H1 (cell line): ENCODE data around the gene GGA1. TPM values are rescaled to one million over a fixed set of nuclear protein-coding genes. Genes with fewer than 3 reads are reported as not detected.

Experiments used
- CTCF ChIA-PET: fragments of 300-600 bp; sonication (Branson Sonifier 250); formaldehyde crosslinking; loops from one replicate; lab custom pipeline; 2021; ENCODE audit not compliant: partially characterized antibody; lab: Charles Lee
- POLR2A ChIA-PET: fragments of 300-600 bp; sonication (Branson Sonifier 250); formaldehyde crosslinking; loops from one replicate; lab custom pipeline; 2021; ENCODE audit warnings: inconsistent platforms; ENCODE audit not compliant: partially characterized antibody; lab: Charles Lee
- DNase-seq, 2 experiments: peaks; one replicate each; pipeline versions ENCODE4 v3.0.0 to v3.0.0-alpha.2; 2010 to 2022; ENCODE audit warnings: low spot score in 2 of 2, low read depth in 1 of 2, mixed read lengths in 1 of 2
- FAIRE-seq: peaks from 2 replicates; lab custom pipeline; 2011; peaks lifted over from hg19 to GRCh38; lab: Jason Lieb, UNC
- H2AFZ ChIP-seq: 2 replicates; pipeline ENCODE4 v1.8.1; 2012; ENCODE audit warnings: low read length, inconsistent platforms
- H2AK5ac ChIP-seq: 2 replicates; pipeline ENCODE4 v1.6.1; 2013; ENCODE audit warnings: low read depth, low read length
- H2BK120ac ChIP-seq: replicated peaks from 2 replicates; pipeline ENCODE3; 2013; ENCODE audit warnings: low read depth, low read length, inconsistent platforms
- H2BK12ac ChIP-seq: 2 replicates; pipeline ENCODE4 v1.6.1; 2013; ENCODE audit warnings: low read depth, low read length
- H2BK15ac ChIP-seq: 2 replicates; pipeline ENCODE4 v1.6.1; 2013; ENCODE audit warnings: low read length
- H2BK20ac ChIP-seq: 2 replicates; pipeline ENCODE4 v1.6.1; 2013; ENCODE audit warnings: low read length
- H2BK5ac ChIP-seq: 2 replicates; pipeline ENCODE4 v1.6.1; 2013; ENCODE audit warnings: low read depth, low read length
- H3K14ac ChIP-seq: 2 replicates; pipeline ENCODE4 v1.6.1; 2013; ENCODE audit warnings: inconsistent platforms; ENCODE audit not compliant: insufficient read length
- H3K18ac ChIP-seq: 2 replicates; pipeline ENCODE4 v1.6.1; 2013; ENCODE audit warnings: low read length; ENCODE audit errors: extremely low read depth
- H3K23ac ChIP-seq: 2 replicates; pipeline ENCODE4 v1.6.1; 2013; ENCODE audit warnings: inconsistent platforms; ENCODE audit not compliant: insufficient read length
- H3K23me2 ChIP-seq: 2 replicates; pipeline ENCODE4 v1.6.1; 2013; ENCODE audit warnings: low read depth, low read length
- H3K27ac ChIP-seq: 2 replicates; pipeline ENCODE4 v1.6.1; 2011; ENCODE audit warnings: low read depth, low read length, inconsistent platforms
- H3K27me3 ChIP-seq, 4 experiments: replicated peaks in 1 of 4; 1 replicate in 1 of 4; 2 replicates in 3 of 4; pipeline versions ENCODE4 v1.6.1 to v1.8.1; 2011 to 2013; ENCODE audit warnings: low read length in 3 of 4, mild to moderate bottlenecking in 3 of 4, inconsistent platforms in 2 of 4, mixed read lengths in 2 of 4, moderate library complexity in 1 of 4; ENCODE audit not compliant: control insufficient read depth in 3 of 4, insufficient read depth in 3 of 4; ENCODE audit errors: extremely low read depth in 1 of 4
- H3K36me3 ChIP-seq, 4 experiments: 2 replicates each; pipeline versions ENCODE4 v1.6.1 to v1.8.1; 2011 to 2013; ENCODE audit warnings: mild to moderate bottlenecking in 4 of 4, low read length in 3 of 4, moderate library complexity in 2 of 4, control low read depth in 1 of 4, inconsistent platforms in 1 of 4; ENCODE audit not compliant: insufficient read depth in 4 of 4, control insufficient read depth in 2 of 4
- H3K4ac ChIP-seq: replicated peaks from 2 replicates; pipeline ENCODE3; 2013; ENCODE audit warnings: low read length, low read depth, mixed read lengths, inconsistent platforms; ENCODE audit not compliant: insufficient read length
- H3K4me1 ChIP-seq, 4 experiments: replicated peaks in 1 of 4; 1 replicate in 1 of 4; 2 replicates in 3 of 4; pipeline versions ENCODE4 v1.6.1 to v1.8.1; 2011 to 2013; ENCODE audit warnings: low read length in 3 of 4, inconsistent platforms in 2 of 4, mixed read lengths in 1 of 4; ENCODE audit not compliant: insufficient read depth in 4 of 4, control insufficient read depth in 3 of 4
- H3K4me2 ChIP-seq, 2 experiments: 2 replicates each; pipeline versions ENCODE4 v1.6.1 to v1.8.1; 2011 to 2013; ENCODE audit warnings: low read depth in 2 of 2, low read length in 2 of 2, control low read depth in 1 of 2, inconsistent platforms in 1 of 2, mild to moderate bottlenecking in 1 of 2; ENCODE audit not compliant: insufficient read depth in 1 of 2
- H3K4me3 ChIP-seq, 4 experiments: fragments of 200-600, 300-600 bp in 1 of 4; sonication (generic), shearing (Covaris generic), sonication (Bioruptor Twin) in 1 of 4; 2 replicates each; pipeline versions ENCODE4 v1.5.1 to v1.8.1; 2011 to 2016; ENCODE audit warnings: low read length in 4 of 4, low read depth in 3 of 4, control low read depth in 2 of 4, inconsistent platforms in 2 of 4, mild to moderate bottlenecking in 2 of 4, mixed read lengths in 1 of 4, moderate library complexity in 1 of 4; ENCODE audit not compliant: insufficient read depth in 2 of 4; ENCODE audit errors: extremely low read depth in 1 of 4
- H3K56ac ChIP-seq: replicated peaks from 2 replicates; pipeline ENCODE3; 2013; ENCODE audit warnings: low read depth, mild to moderate bottlenecking, mixed read lengths, low read length, inconsistent platforms; ENCODE audit not compliant: insufficient read length
- H3K79me1 ChIP-seq: 2 replicates; pipeline ENCODE4 v1.6.1; 2013; ENCODE audit warnings: low read depth, low read length, control low read depth
- H3K79me2 ChIP-seq, 2 experiments: 2 replicates each; pipeline versions ENCODE4 v1.6.1 to v1.8.1; 2012 to 2013; ENCODE audit warnings: low read length in 2 of 2, mild to moderate bottlenecking in 2 of 2, inconsistent platforms in 1 of 2; ENCODE audit not compliant: insufficient read depth in 2 of 2, control insufficient read depth in 1 of 2
- H3K9ac ChIP-seq, 4 experiments: replicated peaks in 1 of 4; 1 replicate in 1 of 4; 2 replicates in 3 of 4; pipeline versions ENCODE4 v1.6.1 to v1.8.1; 2011 to 2013; ENCODE audit warnings: low read depth in 3 of 4, low read length in 3 of 4, control low read depth in 2 of 4, mild to moderate bottlenecking in 2 of 4, moderate library complexity in 2 of 4, inconsistent platforms in 1 of 4; ENCODE audit errors: extremely low read depth in 1 of 4
- H3K9me3 ChIP-seq, 2 experiments: 2 replicates each; pipeline versions ENCODE4 v1.6.1 to v1.8.1; 2012 to 2013; ENCODE audit warnings: mild to moderate bottlenecking in 2 of 2, moderate library complexity in 2 of 2, control low read depth in 1 of 2, inconsistent platforms in 1 of 2, low read depth in 1 of 2, low read length in 1 of 2, mixed read lengths in 1 of 2; ENCODE audit not compliant: insufficient read depth in 2 of 2
- H4K20me1 ChIP-seq, 2 experiments: replicated peaks in 1 of 2; 2 replicates each; pipeline versions ENCODE3 to v1.8.1; 2011 to 2013; ENCODE audit warnings: inconsistent platforms in 2 of 2, low read length in 2 of 2, mild to moderate bottlenecking in 1 of 2; ENCODE audit not compliant: insufficient read depth in 2 of 2, control insufficient read depth in 1 of 2
- H4K5ac ChIP-seq: 2 replicates; pipeline ENCODE4 v1.6.1; 2013; ENCODE audit warnings: low read length, low read depth, mixed read lengths, inconsistent platforms; ENCODE audit not compliant: insufficient read length
- H4K8ac ChIP-seq: 2 replicates; pipeline ENCODE4 v1.8.0; 2013; ENCODE audit warnings: mild to moderate bottlenecking, moderate library complexity, low read length, inconsistent platforms; ENCODE audit not compliant: insufficient read depth; ENCODE audit errors: extremely low read depth
- H4K91ac ChIP-seq: replicated peaks from 2 replicates; pipeline ENCODE3; 2013; ENCODE audit warnings: low read length, mixed read lengths, inconsistent platforms; ENCODE audit not compliant: insufficient read length
- BRCA1 ChIP-seq: IDR thresholded peaks from 2 replicates; pipeline ENCODE4 v1.6.1; 2012; ENCODE audit warnings: low read depth, low read length, improper control_type of control experiment
- CHD1 ChIP-seq: IDR thresholded peaks from 2 replicates; pipeline ENCODE4 v1.6.1; 2012; ENCODE audit warnings: low read depth, low read length, improper control_type of control experiment
- CTBP2 ChIP-seq: IDR thresholded peaks from 2 replicates; pipeline ENCODE4 v1.7.0; 2011; ENCODE audit warnings: borderline replicate concordance, mild to moderate bottlenecking, moderate library complexity, mixed read lengths, low read length; ENCODE audit not compliant: insufficient read depth, insufficient read length
- KDM1A ChIP-seq: fragments of 200-600, 300-600 bp; sonication (generic); IDR thresholded peaks from 2 replicates; pipeline ENCODE4 v1.7.1; 2016; ENCODE audit warnings: mild to moderate bottlenecking, low read length, borderline replicate concordance
- RNF2 ChIP-seq: fragments of 200-900, 300-1000 bp; sonication (generic); IDR thresholded peaks from 2 replicates; pipeline ENCODE4 v1.7.1; 2016; ENCODE audit warnings: borderline replicate concordance, low read depth, mild to moderate bottlenecking, antibody characterized with exemption, low read length; ENCODE audit not compliant: poor library complexity, severe bottlenecking; ENCODE audit errors: missing control alignments
- TAF1 ChIP-seq: IDR thresholded peaks from 2 replicates; pipeline ENCODE4 v1.6.1; 2011; ENCODE audit warnings: mild to moderate bottlenecking, low read depth, low read length
- WGBS, 2 experiments: shearing (Covaris generic) in 1 of 2; methylation state at CpG; one replicate each; pipeline versions ENCODE4 v1.1.6 to v1.1.7; 2013 to 2015; ENCODE audit warnings: low lambda C conversion rate in 2 of 2, mixed read lengths in 2 of 2, inconsistent platforms in 1 of 2, low coverage in 1 of 2, missing lambda C conversion rate in 1 of 2; ENCODE audit not compliant: insufficient replicate concordance in 2 of 2, insufficient coverage in 1 of 2, insufficient read length in 1 of 2; ENCODE audit errors: extremely low coverage in 1 of 2, missing lambda C conversion rate in 1 of 2; 5-methylcytosine and 5-hydroxymethylcytosine counted together
- polyA plus RNA-seq, 7 experiments: library from polyadenylated mRNA; depleted of rRNA in 3 of 7; stranded (reverse) in 5 of 7; unstranded in 2 of 7; fragments of >200 nt in 5 of 7; fragments of 200-250 nt in 2 of 7; gene quantifications; 1 replicate in 5 of 7; 2 replicates in 1 of 7; 4 replicates in 1 of 7; pipeline versions ENCODE4 v1.2.1 to v1.2.3, GENCODE V29; 2011 to 2013; ENCODE audit warnings: missing spikeins in 2 of 7, mixed read lengths in 2 of 7
- total RNA-seq: library from RNA; stranded (reverse); fragmentation: NEBNext Ultra II Directional; extraction: Animal tissue kit (Norgen Biotek cat#: 25700); gene quantifications from 2 replicates; pipeline ENCODE4 v1.2.1, GENCODE V29; 2021
- TF ChIP-seq, protein P1 (sequence below): IDR thresholded peaks from 2 replicates; pipeline ENCODE4 v1.6.1; 2011; ENCODE audit warnings: low read depth, mild to moderate bottlenecking, low read length; ENCODE audit not compliant: insufficient read depth

The GGA1 gene
- total and polyA plus RNA-seq, 2 of the 8 experiments (the other 6 are each of a cell fraction or from before 2014, with no cell fraction given), result 49.3 to 57.2 TPM

DNA sequence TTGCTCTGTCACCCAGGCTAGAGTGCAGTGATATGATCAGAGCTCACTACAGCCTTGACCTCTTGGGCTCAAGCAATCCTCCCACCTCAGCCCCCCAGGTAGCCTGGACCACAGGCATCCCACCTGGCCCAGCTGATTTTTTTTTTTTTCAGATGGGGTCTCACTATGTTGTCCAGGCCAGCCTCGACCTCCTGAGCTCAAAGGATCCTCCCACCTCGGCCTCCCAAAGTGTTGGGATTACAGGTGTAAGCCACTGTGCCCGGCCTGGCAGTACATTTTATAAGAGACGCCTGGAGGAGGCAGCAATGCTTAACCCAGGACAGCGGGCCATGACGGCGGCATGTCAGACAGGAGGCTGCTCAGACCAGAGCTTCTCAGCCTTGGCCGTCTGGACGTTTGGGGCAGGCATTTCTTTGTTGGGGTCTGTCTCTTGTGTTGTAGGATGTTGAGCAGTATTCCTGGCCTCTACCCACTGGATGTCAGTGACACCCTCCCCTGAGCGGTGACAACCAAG, 33.1 kb upstream of the GGA1 start:
- ChIA-PET POLR2A (interaction anchor here (1.1 to 1.3 kb wide), 2 partner anchors 10 to 14 kb away, joined by 3 read pairs; no protein-coding TSS in a partner anchor), CTCF (interaction anchor here (1.1 to 39.4 kb wide), 5 partner anchors 9 to 103 kb away, joined by 3 to 1347 read pairs (median 4); no protein-coding TSS in a partner anchor)
- Histone ChIP-seq H3K27ac (no peak overlapping the region), H3K4me3 (no peak overlapping the region), H2BK15ac (no peak overlapping the region), H3K9me3 (no peaks in the 10 kb centered on the region), H3K27me3 (no peaks in the 10 kb centered on the region; a peak in 1 of 7 replicates), H2BK120ac (no peak overlapping the region), H3K9ac (no peak overlapping the region), H4K8ac (no peak overlapping the region), H3K23me2 (no peaks in the 10 kb centered on the region), H3K4ac (no peak overlapping the region), H2BK12ac (no peak overlapping the region), H3K14ac (no peak overlapping the region), H3K4me2 (no peak overlapping the region), H3K56ac (no peak overlapping the region), H3K23ac (no peak overlapping the region), H3K18ac (no peak overlapping the region), H4K20me1 (no peaks in the 10 kb centered on the region), H4K91ac (no peak overlapping the region)
- no peak for FAIRE-seq
- TF ChIP-seq CTBP2, result no peak
- 0 out of 2 replicates have a peak, but pooled peaks have one; percentile 46 for TF ChIP-seq KDM1A
- TF ChIP-seq TAF1, result no peak
- no peak for TF ChIP-seq CHD1
- TF ChIP-seq BRCA1, result no peak
- TF ChIP-seq, protein P1, sequence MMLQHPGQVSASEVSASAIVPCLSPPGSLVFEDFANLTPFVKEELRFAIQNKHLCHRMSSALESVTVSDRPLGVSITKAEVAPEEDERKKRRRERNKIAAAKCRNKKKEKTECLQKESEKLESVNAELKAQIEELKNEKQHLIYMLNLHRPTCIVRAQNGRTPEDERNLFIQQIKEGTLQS, result no peak
- TF ChIP-seq RNF2, result no peak
- TF ChIP-seq, all 59 proteins: peak for 1
- H3K79me2 ChIP-seq, result no peaks in the 10 kb centered on the region
- H3K4me1 ChIP-seq, result peaks cover 0 to under 1% (median under 1%) of the 10 kb centered on the region in 4 experiments; a peak in 1 of 7 replicates
- H2AK5ac ChIP-seq, result no peak overlapping the region
- no peaks in the 10 kb centered on the region for H3K36me3 ChIP-seq
- 93% methylated on average over 10 of the region's 10 CpGs; no CpG with 5 or more reads in 1 of the 2 experiments for WGBS, 2 experiments
- no peak overlapping the region for H4K5ac ChIP-seq
- DNase-seq, result no peak
- no peak overlapping the region for H2BK5ac ChIP-seq
- no peaks in the 10 kb centered on the region for H3K79me1 ChIP-seq
- H2AFZ ChIP-seq, result no peak overlapping the region
- H2BK20ac ChIP-seq, result no peak overlapping the region
